NOMO-1 (cell line): ENCODE results near the gene LRRC71.

Source experiments
- DNase-seq, 2 experiments: peaks; one replicate each; lab custom pipeline; 2025; ENCODE audit not compliant: unreplicated experiment in 2 of 2; lab: John Stamatoyannopoulos, UW

Gene LRRC71

GRCh38 chr1:156945881-156946661 is 25.6 kb downstream of the LRRC71 start:
- no peak for DNase-seq

- DNase-seq: no peak
Measured at GRCh38 chr1:156947127-156947526, 26.7 kb downstream of the LRRC71 start.

- DNase-seq: no peak
Measured at GRCh38 chr1:156947818-156948525, 27.5 kb downstream of the LRRC71 start.

GRCh38 chr1:156948708-156949107 is 28.3 kb downstream of the LRRC71 start:
- DNase-seq: no peak

GRCh38 chr1:156949127-156949526 is 28.7 kb downstream of the LRRC71 start:
- no peak for DNase-seq

GRCh38 chr1:156951371-156951770 is 30.9 kb downstream of the LRRC71 start:
- no peak for DNase-seq

- no peak for DNase-seq
Measured at GRCh38 chr1:156953571-156953970, 33.1 kb downstream of the LRRC71 start.

GRCh38 chr1:156956333-156956732 is 35.9 kb downstream of the LRRC71 start:
- no peak for DNase-seq

- no peak for DNase-seq
Measured at GRCh38 chr1:156957634-156958033, 37.2 kb downstream of the LRRC71 start.

- no peak for DNase-seq
Measured at GRCh38 chr1:156958247-156958714, 37.8 kb downstream of the LRRC71 start.

GRCh38 chr1:156959414-156959813 is 39.0 kb downstream of the LRRC71 start:
- no peak for DNase-seq

GRCh38 chr1:156959925-156960324 is 39.5 kb downstream of the LRRC71 start:
- no peak for DNase-seq

- no peak for DNase-seq
Measured at GRCh38 chr1:156961709-156962108, 41.3 kb downstream of the LRRC71 start.

- DNase-seq: peak; percentile 77 to 80
Measured at GRCh38 chr1:156963621-156964020, 43.2 kb downstream of the LRRC71 start.

- DNase-seq: no peak
Measured at GRCh38 chr1:156964441-156964840, 44.0 kb downstream of the LRRC71 start.

- no peak for DNase-seq
Measured at GRCh38 chr1:156969496-156969895, 49.1 kb downstream of the LRRC71 start.

- no peak for DNase-seq
Measured at GRCh38 chr1:156970017-156970416, 49.6 kb downstream of the LRRC71 start.

- no peak for DNase-seq
Measured at GRCh38 chr1:156973417-156973816, 53.0 kb downstream of the LRRC71 start.

- no peak for DNase-seq
Measured at GRCh38 chr1:156975084-156975483, 54.7 kb downstream of the LRRC71 start.

GRCh38 chr1:156980551-156980950 is 60.1 kb downstream of the LRRC71 start:
- DNase-seq: no peak
